Immature natural killer cell (primary cell): Measurements from ENCODE around the gene TNIP1. TPM values are rescaled to one million over a fixed set of nuclear protein-coding genes. Genes with fewer than 3 reads are reported as not detected.

ENCODE experiments used
- DNase-seq, 3 donors: peaks; one replicate each; pipeline ENCODE4 v3.0.0; 2022; ENCODE audit warnings: mixed read lengths in 1 of 3
- H3K27ac Mint-ChIP-seq, 6 donors: one replicate each; pipeline ENCODE4 v1.8.0; 2020; ENCODE audit warnings: mixed read lengths in 6 of 6, mild to moderate bottlenecking in 5 of 6, inconsistent platforms in 4 of 6, moderate library complexity in 3 of 6
- H3K27me3 Mint-ChIP-seq, 3 donors: one replicate each; pipeline ENCODE4 v1.8.0; 2020 to 2021; ENCODE audit warnings: low read depth in 3 of 3, mild to moderate bottlenecking in 3 of 3, mixed read lengths in 3 of 3, moderate library complexity in 3 of 3, inconsistent platforms in 1 of 3
- H3K36me3 Mint-ChIP-seq, 3 donors: one replicate each; pipeline ENCODE4 v1.8.0; 2020; ENCODE audit warnings: mixed read lengths in 3 of 3, inconsistent platforms in 2 of 3, mild to moderate bottlenecking in 2 of 3
- H3K4me1 Mint-ChIP-seq, 2 donors: one replicate each; pipeline ENCODE4 v1.8.0; 2020; ENCODE audit warnings: inconsistent platforms in 2 of 2, mild to moderate bottlenecking in 2 of 2, mixed read lengths in 2 of 2, moderate library complexity in 1 of 2
- H3K4me3 Mint-ChIP-seq, 5 donors: one replicate each; pipeline ENCODE4 v1.8.0; 2020; ENCODE audit warnings: mild to moderate bottlenecking in 5 of 5, mixed read lengths in 5 of 5, inconsistent platforms in 3 of 5, moderate library complexity in 3 of 5
- H3K9me3 Mint-ChIP-seq, 6 donors: one replicate each; pipeline ENCODE4 v1.8.0; 2020; ENCODE audit warnings: mild to moderate bottlenecking in 6 of 6, mixed read lengths in 6 of 6, inconsistent platforms in 4 of 6, moderate library complexity in 3 of 6
- polyA plus RNA-seq, 3 donors: library from polyadenylated mRNA; unstranded; fragments of 300-500 nt; fragmentation: Illumina TruSeq; gene quantifications; one replicate each; pipeline ENCODE4 v1.2.3, GENCODE V29; 2021

TNIP1 gene
- polyA plus RNA-seq, 3 donors from 2014 or later, result 21.8 to 62.4 (median 40.2) TPM

GRCh38 chr5:150993422-150993821 lies 87.4 kb downstream of the TNIP1 start:
- Mint-ChIP-seq H3K9me3 (peaks cover 0 to 2% (median 0%) of the 10 kb centered on the region in 6 donors), H3K27me3 (peaks cover 2 to 6% (median 4%) of the 10 kb centered on the region in 3 donors), H3K27ac (no peak overlapping the region), H3K4me1 (no peaks in the 10 kb centered on the region), H3K36me3 (no peaks in the 10 kb centered on the region), H3K4me3 (no peak overlapping the region)
- no peak for DNase-seq

GRCh38 chr5:150992705-150993104 lies 88.1 kb downstream of the TNIP1 start:
- H3K36me3 Mint-ChIP-seq, result no peaks in the 10 kb centered on the region
- H3K9me3 Mint-ChIP-seq, result peaks cover 0 to 2% (median 0%) of the 10 kb centered on the region in 6 donors
- no peak overlapping the region for H3K27ac Mint-ChIP-seq
- no peaks in the 10 kb centered on the region for H3K4me1 Mint-ChIP-seq
- peaks cover 2 to 6% (median 4%) of the 10 kb centered on the region in 3 donors for H3K27me3 Mint-ChIP-seq
- H3K4me3 Mint-ChIP-seq, result no peak overlapping the region
- DNase-seq, result no peak

- Mint-ChIP-seq H3K9me3 (peaks cover 0 to 2% (median 0%) of the 10 kb centered on the region in 6 donors), H3K4me3 (no peak overlapping the region), H3K27me3 (peaks cover 4 to 6% (median 4%) of the 10 kb centered on the region in 3 donors), H3K36me3 (no peaks in the 10 kb centered on the region), H3K4me1 (no peaks in the 10 kb centered on the region), H3K27ac (no peak overlapping the region)
- no peak for DNase-seq
Measured at GRCh38 chr5:150989695-150990094, 91.1 kb downstream of the TNIP1 start.

- no peaks in the 10 kb centered on the region for H3K4me1 Mint-ChIP-seq
- peaks cover 3 to 6% (median 4%) of the 10 kb centered on the region in 3 donors for H3K27me3 Mint-ChIP-seq
- no peaks in the 10 kb centered on the region for H3K9me3 Mint-ChIP-seq
- no peak for DNase-seq
- no peaks in the 10 kb centered on the region for H3K36me3 Mint-ChIP-seq
- no peak overlapping the region for H3K27ac Mint-ChIP-seq
- H3K4me3 Mint-ChIP-seq, result no peak overlapping the region
Measured at GRCh38 chr5:150987746-150988145, 93.1 kb downstream of the TNIP1 start.

Other genes with a start within 250 kb of the TNIP1 start
- 1 to 10 TPM; 2.4 to 5.9 (median 4.0) TPM for gene IRGM, start 234.5 kb downstream of the TNIP1 start, polyA plus RNA-seq
- 1 to 10 TPM in 1 of 3 donors, under 1 TPM in 2; 0.40 to 2.1 (median 0.40) TPM for gene ZNF300, start 176.1 kb downstream of the TNIP1 start, polyA plus RNA-seq
- under 1 TPM in 1 of 3 donors, not detected in 2; 0.96 TPM for gene GPX3, start 60.4 kb downstream of the TNIP1 start, polyA plus RNA-seq
- gene ANXA6, start 76.7 kb upstream of the TNIP1 start, polyA plus RNA-seq, result 100 to 1,000 TPM; 313 to 679 (median 395) TPM
- gene CCDC69, start 143.1 kb upstream of the TNIP1 start, polyA plus RNA-seq, result 100 to 1,000 TPM in 2 of 3 donors, 10 to 100 TPM in 1; 88.1 to 256 (median 149) TPM
- 1 to 10 TPM; 4.6 to 8.7 (median 5.2) TPM for gene GM2A, start 172.2 kb upstream of the TNIP1 start, polyA plus RNA-seq
- not detected for gene SLC36A3, start 222.7 kb upstream of the TNIP1 start, polyA plus RNA-seq